ENCODE results near the gene C3orf38. TPM values are rescaled to one million over a fixed set of nuclear protein-coding genes. Genes with fewer than 3 reads are reported as not detected.
"Not testable (repeated sequence)": the region's sequence is repeated elsewhere in the genome, so short reads cannot be mapped to it uniquely, and the experiment has no call there.

Gene C3orf38
- total RNA-seq: 10 to 100 TPM; 21.5 to 22.3 TPM

DNA sequence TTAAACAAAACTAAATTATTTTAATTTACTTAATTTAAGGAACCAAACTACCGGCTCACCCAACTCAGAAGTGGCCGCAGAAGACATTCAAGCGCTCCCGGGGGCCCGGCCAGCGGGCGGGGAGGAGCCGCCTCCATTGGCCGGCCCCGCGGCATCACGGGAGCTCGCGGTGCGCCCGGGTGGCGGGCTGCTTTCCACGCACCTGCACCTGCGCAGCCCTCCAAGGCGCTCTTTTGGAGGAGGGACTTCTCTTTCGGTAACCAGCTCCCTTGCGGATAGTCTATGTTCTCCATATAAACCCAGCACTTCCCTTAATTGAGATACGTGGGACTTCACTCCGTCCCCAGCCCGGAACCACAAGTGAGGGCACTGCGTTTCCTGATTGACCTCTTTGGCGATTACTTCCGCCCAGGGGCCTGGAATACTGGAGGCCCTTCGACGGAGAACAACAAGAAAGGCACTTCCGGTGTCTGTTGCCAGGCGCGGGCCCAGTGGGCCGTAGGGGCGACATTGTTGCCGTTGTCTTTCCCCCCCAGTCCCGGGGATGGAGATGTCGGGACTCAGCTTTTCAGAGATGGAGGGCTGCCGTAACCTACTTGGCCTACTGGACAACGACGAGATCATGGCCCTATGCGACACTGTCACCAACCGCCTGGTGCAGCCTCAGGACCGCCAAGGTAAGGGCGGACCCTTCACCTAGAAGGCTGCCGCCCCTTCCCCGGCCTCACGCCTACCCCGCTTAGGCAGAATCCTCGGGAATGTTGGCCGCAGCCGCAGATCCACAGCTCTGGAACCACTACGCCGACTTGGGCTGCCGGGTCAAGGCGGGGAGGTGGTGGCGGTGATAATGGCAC, at the start of gene C3orf38:
Gene C3orf38, plus strand, starts transcription at position 451 of the 854 bp plus-strand sequence. Its CDS starts 94 bp downstream, at position 545.
- POLR2A ChIA-PET: interaction anchor here (0.5 to 2.6 kb wide), 3 partner anchors 15 to 91 kb away, joined by 3 to 22 read pairs (median 6); partner anchors contain the start of genes CGGBP1 and ZNF654
- CTCF ChIA-PET: interaction anchor here (1.0 kb wide), 1 partner anchor 37 kb away, joined by 3 read pairs; no protein-coding TSS in a partner anchor

- ChIA-PET CTCF (no interaction called here), POLR2A (no interaction called here)
These were observed 48.6 kb upstream of the C3orf38 start for GRCh38 chr3:88101142-88101541.

DNA sequence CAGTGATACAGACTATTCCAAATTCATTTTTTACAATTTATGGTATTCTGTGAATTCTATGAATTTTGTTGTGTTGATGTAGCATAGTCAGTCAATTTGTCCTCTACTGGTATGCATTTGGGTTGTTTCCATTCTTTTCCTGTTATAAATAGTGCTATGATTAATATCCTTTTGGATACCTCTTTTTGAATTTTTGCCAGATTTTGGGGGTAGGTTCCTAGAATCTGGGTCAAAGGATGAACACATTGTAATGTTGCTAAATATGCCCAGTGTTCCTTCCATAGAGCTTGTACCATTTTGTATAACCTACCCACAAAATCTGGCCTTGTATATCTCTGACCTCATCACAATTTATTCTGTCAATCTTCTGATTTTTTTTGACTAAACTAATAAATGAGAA, 44.4 kb upstream of the C3orf38 start:
- CTCF ChIA-PET: no interaction called here
- POLR2A ChIA-PET: no interaction called here

GRCh38 chr3:88112289-88112688, 37.5 kb upstream of the C3orf38 start:
- CTCF ChIA-PET: no interaction called here
- POLR2A ChIA-PET: no interaction called here

GRCh38 chr3:88113311-88114162, 36.2 kb upstream of the C3orf38 start:
- POLR2A ChIA-PET: interaction anchor here (0.8 kb wide), 1 partner anchor 55 kb away, joined by 4 read pairs; the partner anchor contains the start of genes CGGBP1 and ZNF654
- CTCF ChIA-PET: interaction anchor here (0.6 to 1.4 kb wide), 6 partner anchors 10 to 103 kb away, joined by 3 to 4 read pairs (median 3); no protein-coding TSS in a partner anchor

DNA sequence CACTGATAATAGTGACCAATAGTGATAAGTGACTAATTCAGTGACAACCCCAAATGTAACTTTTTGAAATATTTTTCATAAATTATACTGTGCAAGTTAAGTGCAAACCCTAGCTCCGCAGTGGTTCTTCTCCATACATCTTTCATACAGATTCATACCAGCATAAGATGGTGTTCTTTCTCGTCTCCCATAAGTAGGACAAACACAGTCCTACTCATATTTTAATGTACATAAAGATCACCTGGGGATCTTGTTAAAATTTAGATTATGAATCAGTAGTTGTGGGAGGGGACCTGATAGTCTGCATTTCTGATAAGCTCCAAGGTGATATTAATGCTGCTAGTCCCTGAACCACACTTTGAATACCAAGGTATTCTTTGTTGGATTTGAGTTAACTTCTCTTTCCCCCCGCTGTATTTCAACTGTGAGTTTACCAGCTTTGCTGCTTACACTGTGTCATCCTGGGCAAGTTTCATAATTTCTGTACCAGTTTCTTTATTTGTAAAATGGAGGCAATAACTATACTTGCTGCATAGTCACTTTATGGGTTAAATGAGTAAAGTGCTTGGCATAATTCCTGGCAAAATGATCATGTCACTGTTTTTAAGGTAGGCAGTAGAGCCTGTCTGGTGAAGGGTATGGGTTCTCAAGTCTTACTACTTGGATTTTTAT, 34.7 kb upstream of the C3orf38 start:
- CTCF ChIA-PET: interaction anchor here (0.6 kb wide), 1 partner anchor 268 kb away, joined by 5 read pairs; no protein-coding TSS in a partner anchor
- POLR2A ChIA-PET: interaction anchor here (1.7 kb wide), 1 partner anchor 56 kb away, joined by 7 read pairs; the partner anchor contains the start of genes CGGBP1 and ZNF654

DNA sequence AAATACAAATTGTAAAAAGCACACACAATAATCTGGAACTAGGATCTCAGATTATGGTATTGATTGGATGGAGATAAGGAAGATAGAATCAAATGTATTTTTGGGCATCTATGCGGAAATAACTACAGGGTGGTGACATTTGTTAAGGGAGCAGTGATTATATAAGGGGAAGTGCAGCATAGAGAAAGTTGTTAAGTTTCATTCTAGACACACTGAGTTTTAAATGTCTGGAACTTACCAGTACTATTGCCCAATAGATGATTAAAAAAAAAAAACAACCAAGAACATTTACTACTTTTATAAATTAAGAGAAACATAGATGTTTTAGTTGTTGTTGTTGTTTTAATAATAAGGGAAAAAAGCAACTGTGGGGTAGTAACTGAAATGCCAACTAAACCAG, 32.1 kb upstream of the C3orf38 start:
- CTCF ChIA-PET: no interaction called here
- POLR2A ChIA-PET: no interaction called here

DNA sequence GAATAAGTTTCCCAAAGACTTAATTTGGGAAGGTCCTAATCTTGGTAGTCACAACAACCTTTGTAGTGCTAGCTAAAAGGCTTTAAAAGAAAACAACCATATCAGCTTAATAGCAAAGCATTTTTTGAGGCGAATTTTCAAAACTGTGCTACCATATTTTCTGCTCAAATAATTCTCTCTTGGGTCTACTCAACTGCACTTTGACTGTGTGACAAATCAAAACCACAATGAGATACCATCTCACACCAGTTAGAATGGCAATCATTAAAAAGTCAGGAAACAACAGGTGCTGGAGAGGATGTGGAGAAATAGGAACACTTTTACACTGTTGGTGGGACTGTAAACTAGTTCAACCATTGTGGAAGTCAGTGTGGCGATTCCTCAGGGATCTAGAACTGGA, 31.2 kb upstream of the C3orf38 start:
- POLR2A ChIA-PET: not testable (repeated sequence)
- CTCF ChIA-PET: interaction anchor here (0.6 kb wide), 1 partner anchor 18 kb away, joined by 4 read pairs; no protein-coding TSS in a partner anchor

- ChIA-PET POLR2A (no interaction called here), CTCF (interaction anchor here (0.7 kb wide), 1 partner anchor 10 kb away, joined by 4 read pairs; no protein-coding TSS in a partner anchor)
These were observed 26.2 kb upstream of the C3orf38 start for GRCh38 chr3:88123526-88123925.

GRCh38 chr3:88131695-88132094, 18.1 kb upstream of the C3orf38 start:
- POLR2A ChIA-PET: no interaction called here
- CTCF ChIA-PET: interaction anchor here (0.6 kb wide), 1 partner anchor 380 kb away, joined by 3 read pairs; no protein-coding TSS in a partner anchor

DNA sequence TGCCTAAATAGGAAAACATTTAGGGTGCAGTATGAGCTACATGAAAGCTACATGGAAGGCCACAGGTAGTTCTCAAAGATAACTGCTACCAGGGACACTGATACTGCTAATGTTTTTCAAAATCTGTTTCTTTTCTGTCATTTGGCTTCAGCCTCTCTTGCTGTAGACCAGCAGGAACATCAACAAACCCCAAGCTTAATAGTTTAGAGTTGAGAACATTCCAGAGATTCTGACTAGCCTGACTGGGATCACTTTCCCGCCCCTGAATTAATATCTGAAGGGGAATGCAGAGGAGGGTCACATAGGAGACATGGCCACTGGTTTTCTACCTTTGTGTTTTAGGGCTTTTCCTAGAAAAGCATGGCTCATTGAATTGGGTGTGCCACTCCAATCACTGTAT, 16.9 kb upstream of the C3orf38 start:
- ChIA-PET CTCF (no interaction called here), POLR2A (no interaction called here)

DNA sequence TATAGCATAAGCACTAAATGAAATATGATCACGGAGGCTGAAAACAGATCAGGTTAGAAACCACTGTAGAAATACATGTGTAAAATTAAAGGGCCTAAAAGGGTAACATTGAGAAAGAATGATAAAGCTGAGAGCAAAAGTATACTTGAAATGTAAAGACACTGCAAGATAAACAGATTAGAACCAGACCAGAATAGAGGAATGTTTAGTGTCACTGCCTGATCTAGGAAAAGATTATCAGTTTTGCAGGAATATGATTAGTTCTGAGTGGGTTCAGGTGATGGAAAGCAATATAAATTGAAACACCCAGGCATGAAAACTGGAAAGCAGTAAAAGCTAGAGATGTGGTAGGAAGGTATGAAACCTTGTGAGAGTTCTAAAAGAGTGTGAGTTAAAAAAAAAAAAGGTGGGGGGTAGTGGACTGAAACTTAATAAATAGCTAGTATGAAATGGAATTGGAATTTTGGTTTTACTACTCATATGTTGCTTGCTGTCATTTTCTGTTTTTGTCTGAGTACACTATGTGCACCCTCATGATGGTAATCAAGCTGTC, 16.0 kb upstream of the C3orf38 start:
- CTCF ChIA-PET: no interaction called here
- POLR2A ChIA-PET: interaction anchor here (1.9 kb wide), 1 partner anchor 15 kb away, joined by 6 read pairs; the partner anchor contains the start of gene C3orf38

- ChIA-PET CTCF (interaction anchor here (0.6 kb wide), 1 partner anchor 25 kb away, joined by 3 read pairs; no protein-coding TSS in a partner anchor), POLR2A (no interaction called here)
These were observed 11.9 kb upstream of the C3orf38 start for GRCh38 chr3:88137836-88138235.

- ChIA-PET CTCF (no interaction called here), POLR2A (no interaction called here)
These were observed 8.2 kb upstream of the C3orf38 start for GRCh38 chr3:88141458-88142083.

GRCh38 chr3:88142094-88142624, 7.6 kb upstream of the C3orf38 start:
- ChIA-PET POLR2A (no interaction called here), CTCF (no interaction called here)

GRCh38 chr3:88147261-88147660, 2.5 kb upstream of the C3orf38 start:
- ChIA-PET CTCF (no interaction called here), POLR2A (no interaction called here)

- POLR2A ChIA-PET: interaction anchor here (1.5 to 2.6 kb wide), 2 partner anchors 14 to 90 kb away, joined by 6 to 22 read pairs; partner anchors contain the start of genes CGGBP1 and ZNF654
- CTCF ChIA-PET: interaction anchor here (1.0 to 1.4 kb wide), 2 partner anchors 10 to 36 kb away, joined by 3 to 5 read pairs; no protein-coding TSS in a partner anchor
These were observed 1.1 kb upstream of the C3orf38 start for GRCh38 chr3:88148651-88149050.

- POLR2A ChIA-PET: interaction anchor here (1.5 to 2.6 kb wide), 2 partner anchors 15 to 90 kb away, joined by 6 to 22 read pairs; partner anchors contain the start of genes CGGBP1 and ZNF654
- CTCF ChIA-PET: interaction anchor here (1.0 to 1.4 kb wide), 2 partner anchors 10 to 36 kb away, joined by 3 to 5 read pairs; no protein-coding TSS in a partner anchor
These were observed 654 bp upstream of the C3orf38 start for GRCh38 chr3:88149101-88149508.
